Osteocyte (in vitro differentiated cells): ENCODE measurements around the gene ADPRH. TPM values are rescaled to one million over a fixed set of nuclear protein-coding genes. Genes with fewer than 3 reads are reported as not detected.
A peak's percentile ranks its signal among the peaks of the same experiment; 100 is the strongest.

Experiments
- DNase-seq: peaks from one replicate; pipeline ENCODE4 v3.0.0; 2021; ENCODE audit warnings: mixed read lengths; ENCODE audit not compliant: unreplicated experiment; ENCODE audit errors: extremely low spot score
- H3K27ac Mint-ChIP-seq: one replicate; pipeline ENCODE4 v1.8.0; 2021; ENCODE audit warnings: mild to moderate bottlenecking, mixed read lengths; ENCODE audit not compliant: unreplicated experiment
- H3K27me3 Mint-ChIP-seq: one replicate; pipeline ENCODE4 v1.8.0; 2021; ENCODE audit warnings: mixed read lengths; ENCODE audit not compliant: unreplicated experiment
- H3K36me3 Mint-ChIP-seq: one replicate; pipeline ENCODE4 v1.8.0; 2021; ENCODE audit warnings: mixed read lengths; ENCODE audit not compliant: unreplicated experiment
- H3K4me1 Mint-ChIP-seq: one replicate; pipeline ENCODE4 v1.8.0; 2021; ENCODE audit warnings: mixed read lengths; ENCODE audit not compliant: unreplicated experiment
- H3K4me3 Mint-ChIP-seq: one replicate; pipeline ENCODE4 v1.8.0; 2021; ENCODE audit warnings: mild to moderate bottlenecking, moderate library complexity, mixed read lengths; ENCODE audit not compliant: unreplicated experiment
- H3K9me3 Mint-ChIP-seq: one replicate; pipeline ENCODE4 v1.8.0; 2021; ENCODE audit warnings: mixed read lengths; ENCODE audit not compliant: unreplicated experiment
- CTCF ChIP-seq: fragments of 200-600 bp; sonication (generic); IDR thresholded peaks from 2 replicates; pipeline ENCODE4 v1.5.0; 2021; ENCODE audit warnings: antibody characterized with exemption, mild to moderate bottlenecking, moderate library complexity
- total RNA-seq: library from RNA; stranded (reverse); gene quantifications from 2 replicates; pipeline ENCODE4 v1.2.1, GENCODE V29; 2021

The ADPRH gene
- total RNA-seq, 1 donor from 2014 or later = 1.9 TPM

GRCh38 chr3:119636249-119636648 is 57.0 kb downstream of the ADPRH start:
- H3K27me3 Mint-ChIP-seq = no peaks in the 10 kb centered on the region
- no peak for DNase-seq
- H3K9me3 Mint-ChIP-seq = no peaks in the 10 kb centered on the region
- peaks cover 16% of the 10 kb centered on the region for H3K4me1 Mint-ChIP-seq
- no peak for TF ChIP-seq CTCF
- no peak overlapping the region for H3K27ac Mint-ChIP-seq
- H3K4me3 Mint-ChIP-seq = no peak overlapping the region
- H3K36me3 Mint-ChIP-seq = no peaks in the 10 kb centered on the region

- Mint-ChIP-seq H3K4me3 (no peak overlapping the region), H3K36me3 (no peaks in the 10 kb centered on the region), H3K4me1 (peaks cover 14% of the 10 kb centered on the region), H3K9me3 (no peaks in the 10 kb centered on the region), H3K27me3 (no peaks in the 10 kb centered on the region), H3K27ac (no peak overlapping the region)
- TF ChIP-seq CTCF = no peak
- DNase-seq = no peak
Measured at GRCh38 chr3:119636891-119637611, 57.8 kb downstream of the ADPRH start.

- H3K27me3 Mint-ChIP-seq = no peaks in the 10 kb centered on the region
- H3K9me3 Mint-ChIP-seq = no peaks in the 10 kb centered on the region
- no peaks in the 10 kb centered on the region for H3K36me3 Mint-ChIP-seq
- no peak for TF ChIP-seq CTCF
- peaks cover 14% of the 10 kb centered on the region for H3K4me1 Mint-ChIP-seq
- no peak overlapping the region for H3K4me3 Mint-ChIP-seq
- DNase-seq = no peak
- H3K27ac Mint-ChIP-seq = peak overlapping the region; percentile 65
Measured at GRCh38 chr3:119637679-119638477, 58.6 kb downstream of the ADPRH start.

Other genes starting within 250 kb of the ADPRH start
- 51.5 and 58.0 TPM in 2 replicates for gene TMEM39A, start 115.9 kb upstream of the ADPRH start, total RNA-seq
- gene POGLUT1, start 110.5 kb upstream of the ADPRH start, total RNA-seq = 20.0 and 22.1 TPM in 2 replicates
- gene TIMMDC1, start 80.9 kb upstream of the ADPRH start, total RNA-seq = 98.8 and 103 TPM in 2 replicates
- gene CD80, start 19.9 kb upstream of the ADPRH start, total RNA-seq = not detected in 2 replicates
- 0.86 and 1.4 TPM in 2 replicates for gene PLA1A, start 18.4 kb downstream of the ADPRH start, total RNA-seq
- 2.1 and 2.4 TPM in 2 replicates for gene POPDC2, start 81.1 kb downstream of the ADPRH start, total RNA-seq
- gene COX17, start 97.9 kb downstream of the ADPRH start, total RNA-seq = 16.1 and 18.2 TPM in 2 replicates
- not detected in 2 replicates for gene CFAP91, start 123.5 kb downstream of the ADPRH start, total RNA-seq
- gene NR1I2, start 202.6 kb downstream of the ADPRH start, total RNA-seq = not detected in 2 replicates